Stimulated activated CD4-positive, alpha-beta T cell treated with anti-CD3 and anti-CD28 coated beads, Interleukin-1b, Interleukin-23, amount 100 ng/mL, for 48 hours (primary cell): ENCODE results near the gene KIRREL3.

ENCODE experiments used
- DNase-seq: peaks from one replicate; pipeline ENCODE4 v3.0.0-alpha.2; 2020

KIRREL3 gene

DNA sequence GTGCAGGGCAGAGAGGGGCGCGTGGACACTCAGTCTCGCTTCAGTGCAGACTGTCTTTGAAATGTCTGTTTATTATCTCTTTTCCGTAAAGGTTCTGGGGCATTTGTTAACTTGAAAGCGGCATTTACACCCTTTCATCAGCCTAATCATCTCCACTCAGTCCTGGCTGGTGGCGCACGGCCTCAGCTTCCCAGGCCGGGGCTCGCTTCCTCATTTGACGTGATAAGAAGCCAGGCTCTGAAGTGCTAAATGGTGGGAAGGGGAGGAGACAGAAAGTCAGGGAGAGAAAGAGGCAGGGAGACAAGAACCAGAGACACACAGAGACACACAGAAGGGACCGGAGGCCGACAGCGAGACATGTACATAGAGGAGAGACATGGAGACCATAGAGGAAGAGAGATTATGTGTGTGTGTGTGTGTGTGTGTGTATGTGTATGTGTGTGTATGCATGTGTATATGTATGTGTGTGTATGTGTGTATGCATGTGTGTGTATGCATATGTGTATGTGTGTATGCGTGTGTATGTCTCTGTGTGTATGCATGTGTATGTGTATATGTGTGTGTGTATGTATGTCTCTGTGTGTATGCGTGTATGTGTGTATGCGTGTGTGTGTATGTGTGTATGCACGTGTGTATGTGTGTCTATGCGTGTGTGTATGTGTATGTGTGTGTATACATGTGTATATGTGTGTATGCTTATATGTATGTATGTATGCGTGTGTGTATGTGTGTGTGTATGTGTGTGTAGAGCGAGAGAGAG, 543.6 kb downstream of the KIRREL3 start:
- no peak for DNase-seq

DNA sequence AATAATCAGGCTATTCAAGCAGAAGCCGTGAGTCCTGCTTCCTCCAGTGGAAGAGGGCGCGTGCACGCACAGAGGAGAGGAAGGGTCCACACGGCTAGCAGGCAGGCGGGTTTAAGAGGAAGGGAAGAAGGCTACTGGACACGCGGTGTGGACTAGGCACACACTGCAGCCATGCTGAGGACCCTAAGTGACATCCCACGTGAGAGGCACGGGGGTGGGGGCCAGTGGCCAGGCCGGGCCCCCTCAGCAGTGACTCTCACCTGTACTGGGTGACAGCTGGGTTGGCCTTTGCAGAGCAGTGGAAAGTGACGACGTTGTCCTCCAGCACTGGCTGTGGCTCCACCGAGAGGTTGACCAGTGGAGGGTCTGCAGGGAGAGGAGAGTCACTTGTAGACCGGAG, 544.5 kb downstream of the KIRREL3 start:
- DNase-seq = no peak

DNA sequence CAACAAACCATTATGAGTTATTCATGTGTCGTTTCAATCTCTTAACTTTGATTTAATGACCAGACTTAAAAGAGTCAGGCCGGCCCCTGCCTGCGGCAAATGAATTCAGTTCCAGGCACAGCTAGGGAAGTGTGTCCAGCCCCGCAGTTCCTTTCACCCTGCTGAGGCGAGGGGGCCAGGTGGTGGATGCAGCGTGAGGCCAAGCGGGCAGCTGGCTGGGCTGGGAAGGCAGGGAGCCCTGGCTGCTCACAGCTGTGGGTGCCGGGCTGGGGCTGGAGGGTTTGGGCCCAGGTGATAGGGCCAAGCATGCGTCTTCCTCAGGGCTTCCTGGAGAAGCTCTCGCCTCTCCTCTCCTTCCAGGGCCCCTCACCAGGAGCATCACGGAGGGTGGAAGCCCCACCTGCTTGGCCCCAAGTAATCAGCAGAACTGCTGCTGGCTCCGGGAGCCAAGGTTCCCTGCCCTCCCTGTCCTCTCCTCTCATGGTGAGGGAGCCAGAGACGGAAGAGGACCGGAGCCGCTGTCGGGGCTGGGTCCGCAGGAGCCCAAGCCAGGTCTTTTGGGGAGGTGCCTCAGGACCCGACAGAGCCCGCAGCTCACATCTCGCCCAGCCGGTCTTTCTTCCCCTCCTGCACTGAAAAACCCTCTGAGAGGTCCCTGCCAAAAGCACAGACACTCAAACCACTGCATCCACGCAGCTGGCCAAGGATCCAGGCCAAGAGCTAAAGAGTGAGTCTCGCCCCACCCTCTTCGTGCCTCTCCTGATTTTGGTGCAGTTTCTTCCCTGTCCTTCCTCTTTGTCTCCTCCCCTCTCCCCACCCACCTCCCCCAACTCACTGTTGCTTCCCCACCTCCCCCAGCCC, 548.1 kb downstream of the KIRREL3 start:
- no peak for DNase-seq

DNA sequence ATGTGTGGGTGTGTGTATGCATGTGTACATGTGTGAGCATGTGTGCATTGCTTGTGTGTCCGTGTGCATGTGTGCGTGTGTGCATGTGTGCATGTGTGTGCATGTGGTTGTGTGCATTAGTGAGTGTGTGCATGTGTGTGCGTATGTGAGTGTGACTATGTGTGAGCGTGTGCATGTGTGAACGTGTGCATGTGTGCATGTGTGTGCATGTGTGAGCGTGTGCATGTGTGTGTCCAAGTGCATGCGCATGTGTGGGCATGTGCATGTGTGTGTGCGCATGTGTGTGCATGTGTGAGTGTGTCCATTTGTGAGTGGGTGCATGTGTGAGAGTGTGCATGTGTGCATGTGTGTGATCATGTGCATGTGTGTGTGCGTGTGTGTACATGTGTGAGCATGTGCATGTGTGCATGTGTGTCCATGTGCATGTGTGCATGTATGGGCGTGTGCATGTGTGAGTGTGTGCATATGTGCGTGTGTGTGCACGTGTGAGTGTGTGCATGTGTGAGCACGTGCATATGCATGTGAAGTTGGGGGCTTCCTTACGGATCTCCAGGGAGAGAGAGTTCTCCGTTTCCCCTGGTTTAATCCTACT, 549.3 kb downstream of the KIRREL3 start:
- DNase-seq = no peak

DNA sequence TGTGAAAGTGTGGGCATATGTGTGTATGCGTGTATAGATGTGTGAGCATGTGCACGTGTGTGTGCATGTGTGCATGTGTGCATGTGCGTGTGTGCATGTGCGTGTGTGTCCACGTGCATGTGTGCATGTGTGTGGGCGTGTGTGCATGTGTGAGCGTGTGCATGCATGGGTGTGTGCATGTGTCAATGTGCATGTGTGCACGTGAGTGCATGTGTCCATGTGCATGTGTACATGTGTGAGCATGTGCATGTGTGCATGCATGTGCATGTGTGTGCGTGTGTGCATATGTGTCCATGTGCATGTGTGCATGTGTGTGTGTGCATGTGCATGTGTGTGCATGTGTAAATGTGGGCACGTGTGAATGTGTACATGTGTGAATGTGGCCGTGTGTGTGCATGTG, 549.8 kb downstream of the KIRREL3 start:
- no peak for DNase-seq

DNA sequence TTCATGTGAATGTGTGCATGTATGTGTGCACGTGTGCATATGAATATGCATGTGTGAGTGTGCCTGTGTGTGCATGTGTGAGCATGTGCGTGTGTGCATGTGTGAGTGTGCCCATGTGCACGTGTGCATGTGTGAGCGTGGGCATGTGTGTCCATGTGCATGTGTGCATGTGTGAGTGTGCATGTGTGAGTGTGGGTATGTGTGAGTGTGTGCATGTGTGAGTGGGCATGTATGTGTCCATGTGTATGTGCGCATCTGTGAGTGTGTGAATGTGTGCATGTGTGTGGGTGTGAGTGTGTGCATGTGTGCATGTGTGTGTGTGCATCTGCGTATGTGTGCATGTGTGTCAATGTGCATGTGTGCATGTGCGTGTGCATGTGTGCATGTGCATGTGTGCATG, 550.4 kb downstream of the KIRREL3 start:
- no peak for DNase-seq

DNA sequence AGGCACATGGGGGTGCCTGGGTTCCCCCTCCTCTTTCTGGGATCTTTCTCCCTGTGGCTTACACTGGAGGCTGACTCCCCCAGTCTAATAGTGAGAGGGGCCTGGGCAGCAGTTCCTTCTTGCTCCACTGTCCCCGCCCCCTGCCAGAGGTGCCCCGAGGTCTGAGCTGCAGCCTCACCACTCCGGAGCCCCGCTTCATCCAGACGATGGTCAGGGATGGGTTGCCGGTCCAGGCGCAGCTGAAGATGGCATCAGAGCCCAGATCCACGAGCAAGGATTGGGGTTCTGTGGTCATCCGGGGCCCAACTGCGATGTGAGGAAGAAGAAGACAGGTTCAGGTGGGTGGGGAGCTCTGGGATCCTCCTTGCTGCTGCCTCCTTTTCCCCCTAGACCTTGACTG, 554.0 kb downstream of the KIRREL3 start:
- DNase-seq = no peak

DNA sequence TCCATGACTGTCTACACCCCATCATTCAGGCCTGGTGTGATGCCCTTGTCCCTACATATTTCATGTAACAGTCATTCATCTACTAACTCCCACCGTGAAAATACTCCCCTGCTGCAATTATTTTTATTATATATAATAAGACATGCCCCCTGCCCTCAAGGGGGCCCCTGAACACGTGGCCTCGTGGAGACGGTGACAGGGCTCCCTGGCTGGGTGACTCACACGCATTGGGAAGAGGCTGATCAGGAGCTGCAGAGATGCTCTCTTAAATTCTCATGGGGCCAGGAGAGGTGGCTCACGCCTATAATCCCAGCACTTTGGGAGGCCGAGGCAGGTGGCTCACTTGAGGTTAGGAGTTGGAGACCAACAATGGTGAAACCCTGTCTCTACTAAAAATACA, 556.5 kb downstream of the KIRREL3 start:
- no peak for DNase-seq

DNA sequence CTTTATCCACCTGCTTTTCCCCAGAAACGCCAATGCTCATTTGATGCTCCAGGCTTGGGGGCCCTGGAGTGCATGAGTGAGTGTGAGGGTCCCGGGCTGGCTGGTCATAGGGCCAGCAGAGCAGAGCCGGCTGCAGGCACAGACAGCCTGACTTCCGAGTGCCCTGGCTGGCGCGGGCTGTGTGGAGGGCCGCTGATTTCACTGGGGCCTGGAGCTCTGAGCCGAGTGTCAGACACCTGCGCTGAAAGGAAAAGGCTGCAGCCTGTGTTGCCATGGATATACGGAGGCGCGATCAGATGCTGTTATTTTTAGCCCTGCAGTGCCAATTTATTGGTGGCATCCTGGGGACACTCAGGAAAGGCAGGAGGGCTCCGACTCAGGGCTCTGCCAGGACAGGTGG, 557.5 kb downstream of the KIRREL3 start:
- no peak for DNase-seq

DNA sequence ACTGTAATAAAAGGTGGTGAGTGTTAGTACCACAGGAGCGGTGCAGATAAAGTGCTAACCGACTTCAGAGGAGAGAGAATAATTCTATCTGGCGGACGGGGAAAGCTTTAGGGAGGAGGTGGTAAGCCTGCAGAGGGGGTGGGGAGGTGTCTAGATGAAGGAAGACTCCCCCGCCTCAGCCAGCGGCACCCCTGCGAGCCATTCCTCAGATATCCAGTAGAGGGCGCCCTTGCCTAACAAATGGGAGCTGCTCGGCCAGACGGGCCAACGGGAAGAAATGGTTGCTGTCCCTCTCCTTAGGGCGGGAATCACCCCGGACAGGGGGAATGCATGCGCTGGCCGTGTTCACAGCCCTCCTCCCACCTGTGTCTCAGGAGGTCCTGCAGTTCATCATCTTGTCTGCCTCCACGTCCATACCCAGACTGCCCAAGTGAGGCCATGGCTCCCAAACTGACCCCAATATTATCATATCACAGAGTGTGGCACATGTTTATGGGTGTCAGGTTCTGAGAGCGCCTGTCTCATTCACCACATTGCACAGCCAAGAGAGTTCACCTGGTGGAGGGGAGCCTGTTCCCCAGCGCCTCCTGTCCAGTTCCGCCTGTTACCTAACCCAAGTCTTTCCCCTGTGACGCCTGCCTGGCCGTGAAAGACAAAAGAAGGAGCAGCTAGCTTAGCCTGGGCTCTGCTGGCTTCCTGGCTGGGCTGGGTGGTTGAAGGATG, 559.6 kb downstream of the KIRREL3 start:
- DNase-seq = peak; percentile 67

DNA sequence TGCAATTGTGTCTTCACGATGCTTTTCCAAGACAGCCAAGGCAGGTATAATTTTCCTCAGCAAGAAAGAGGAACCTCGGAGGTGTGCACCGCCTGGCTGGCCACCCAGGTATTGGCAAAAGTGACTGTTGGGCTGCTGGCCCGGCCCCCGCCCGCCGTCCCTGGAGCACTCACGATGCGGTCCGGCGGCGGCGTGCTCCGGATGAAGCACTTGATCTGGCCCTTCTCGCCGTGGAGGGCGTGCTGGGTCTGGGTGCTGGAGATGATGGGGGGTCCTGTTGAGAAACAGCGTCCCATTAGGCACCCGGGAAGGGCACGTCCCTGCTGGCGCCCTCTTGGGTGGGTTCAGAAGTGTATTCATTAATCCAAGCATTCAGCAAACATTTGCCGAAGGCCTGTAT, 560.3 kb downstream of the KIRREL3 start:
- no peak for DNase-seq

DNA sequence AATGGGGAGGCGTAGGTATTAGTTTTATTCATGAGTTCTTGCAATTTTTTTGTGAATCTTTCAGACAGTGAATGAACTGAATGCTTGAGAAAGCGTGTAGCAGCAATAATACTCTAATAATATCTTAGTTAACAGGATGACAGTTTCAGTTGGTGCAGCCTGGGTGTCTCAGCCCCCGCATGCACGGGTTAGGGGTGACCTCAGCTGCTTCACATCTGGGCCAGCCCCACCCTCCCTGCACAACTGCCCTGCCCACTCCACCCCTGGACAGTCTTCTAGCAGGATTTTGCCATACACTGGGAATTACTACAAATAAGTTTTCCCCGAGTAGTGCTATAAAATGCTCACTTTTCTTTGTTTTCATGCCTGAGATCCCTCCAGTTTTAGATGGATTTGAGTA, 561.9 kb downstream of the KIRREL3 start:
- no peak for DNase-seq

DNA sequence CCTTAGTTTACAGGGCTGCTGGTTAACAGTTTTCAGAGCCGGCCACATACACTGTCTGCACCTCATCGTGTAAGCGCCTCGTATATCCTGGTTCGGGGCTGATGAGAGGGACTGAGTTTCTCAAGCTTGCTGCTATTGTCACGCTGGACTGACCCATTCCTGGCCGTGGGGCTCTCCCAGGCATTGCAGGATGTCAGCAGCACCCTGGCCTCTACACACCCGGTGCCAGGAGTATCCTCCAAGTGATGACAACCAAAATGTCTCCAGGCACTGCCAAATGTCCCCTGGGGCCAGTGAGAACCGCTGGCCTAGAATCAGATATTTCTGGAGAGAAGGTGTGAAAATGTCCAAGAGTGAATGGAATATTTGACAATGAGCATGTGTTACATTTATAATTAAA, 562.3 kb downstream of the KIRREL3 start:
- DNase-seq = no peak

DNA sequence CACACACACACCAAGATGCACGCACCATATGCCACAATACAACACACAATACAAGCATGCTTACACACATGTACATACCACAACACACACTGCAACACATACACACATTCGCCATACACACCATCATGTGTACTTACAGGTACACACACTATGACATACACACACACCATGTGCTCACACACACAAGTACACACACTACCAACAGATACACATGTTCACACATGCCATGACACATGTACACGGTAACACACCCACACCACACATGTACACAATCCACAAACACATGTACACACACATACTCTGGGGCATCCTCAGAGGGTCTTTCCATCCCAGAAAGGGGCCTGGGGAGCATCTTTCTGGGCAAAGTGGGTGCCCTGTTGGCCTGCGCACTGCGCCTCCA, 562.8 kb downstream of the KIRREL3 start:
- DNase-seq = no peak

DNA sequence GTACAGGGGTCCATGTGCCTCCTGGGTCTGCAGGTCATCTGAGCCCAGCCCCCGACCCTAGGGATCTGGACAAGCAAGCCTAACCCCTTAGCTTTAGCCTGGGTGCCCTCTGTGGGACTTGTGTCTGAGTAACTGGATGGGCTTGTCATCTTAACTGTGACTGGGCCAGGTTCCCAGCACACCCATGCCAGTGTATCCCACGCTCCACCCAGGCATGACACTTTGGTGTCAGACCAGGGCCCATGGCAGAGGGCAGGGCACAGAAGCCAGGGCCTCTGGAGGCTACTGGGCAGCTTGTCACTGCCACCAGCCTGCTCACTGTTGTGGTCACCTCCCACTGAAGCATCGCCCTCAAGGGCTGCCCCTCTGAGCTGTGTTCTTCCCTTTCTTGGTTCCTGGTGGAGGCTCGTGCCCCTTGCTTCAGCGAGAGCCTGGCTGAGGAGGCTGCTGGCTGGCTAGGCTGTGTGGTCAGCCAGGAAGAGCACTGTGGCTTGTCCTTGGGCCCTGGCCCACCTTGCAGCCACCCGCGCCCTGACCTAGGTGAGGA, 564.3 kb downstream of the KIRREL3 start:
- DNase-seq = no peak

DNA sequence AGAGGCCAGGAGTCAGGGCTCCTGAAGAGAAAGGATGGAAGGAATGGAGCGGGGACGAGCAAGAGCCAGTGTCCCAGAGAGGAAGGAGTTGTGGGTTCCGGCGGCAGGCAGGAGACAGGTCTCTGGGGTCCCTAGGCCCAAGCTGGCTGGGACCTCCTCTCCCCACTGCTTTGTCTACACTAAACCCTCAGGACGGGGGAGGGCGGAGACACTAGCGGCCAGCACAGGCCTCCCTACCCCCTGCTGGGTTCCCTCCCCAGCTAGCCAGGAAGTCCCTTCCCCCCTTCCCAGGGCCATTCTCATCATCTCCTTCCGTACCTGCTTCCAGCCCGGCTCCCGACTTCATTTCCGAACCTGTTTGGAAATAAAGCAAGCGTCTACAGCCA, 565.6 kb downstream of the KIRREL3 start:
- DNase-seq = no peak

DNA sequence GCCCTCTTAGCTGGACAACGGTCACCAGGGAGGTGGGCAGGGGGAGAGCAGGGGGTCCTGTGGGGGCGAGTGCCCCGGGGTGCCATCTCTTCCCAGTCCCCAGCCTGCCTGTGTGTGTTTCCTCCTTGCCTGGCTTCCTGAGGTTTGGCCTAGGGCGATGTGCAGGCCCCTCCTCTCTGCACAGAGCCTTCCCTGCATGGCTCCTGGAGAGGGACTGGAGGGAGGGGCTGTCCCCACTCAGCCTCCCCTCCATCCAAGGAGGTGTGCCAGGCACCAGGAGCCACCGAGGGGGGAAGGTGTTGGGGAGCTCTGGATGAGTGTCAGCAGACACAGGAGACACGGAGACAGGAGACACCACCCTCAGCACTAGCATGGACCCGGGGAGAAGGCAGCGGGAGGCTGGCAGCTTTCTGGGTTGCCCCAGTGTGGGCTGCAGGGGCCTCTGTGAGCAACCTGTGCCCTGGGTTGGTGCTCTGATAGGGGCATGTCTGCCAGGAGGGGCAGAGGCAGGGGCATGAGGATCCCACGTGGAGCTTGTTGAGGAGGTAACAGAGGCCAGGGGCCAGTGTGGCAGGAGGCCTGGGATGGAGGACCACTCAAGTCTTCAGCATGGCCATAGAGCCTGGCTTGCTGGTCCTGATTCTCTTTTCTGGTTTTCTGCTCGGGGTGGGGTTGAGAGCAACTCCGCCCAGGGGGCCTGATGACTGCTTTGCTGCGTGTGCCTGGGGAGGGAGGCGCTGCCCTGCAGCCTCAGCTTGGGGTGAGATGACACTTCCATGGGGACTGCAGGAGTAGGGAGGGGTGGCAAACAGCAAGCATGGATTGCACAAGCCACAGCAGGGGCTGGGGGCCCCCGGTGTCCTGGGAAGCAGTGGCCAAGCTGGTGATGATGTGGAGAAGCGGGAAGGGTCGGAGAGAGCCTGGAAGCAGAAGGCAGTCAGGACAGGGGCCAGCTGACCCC, 566.3 kb downstream of the KIRREL3 start:
- no peak for DNase-seq

DNA sequence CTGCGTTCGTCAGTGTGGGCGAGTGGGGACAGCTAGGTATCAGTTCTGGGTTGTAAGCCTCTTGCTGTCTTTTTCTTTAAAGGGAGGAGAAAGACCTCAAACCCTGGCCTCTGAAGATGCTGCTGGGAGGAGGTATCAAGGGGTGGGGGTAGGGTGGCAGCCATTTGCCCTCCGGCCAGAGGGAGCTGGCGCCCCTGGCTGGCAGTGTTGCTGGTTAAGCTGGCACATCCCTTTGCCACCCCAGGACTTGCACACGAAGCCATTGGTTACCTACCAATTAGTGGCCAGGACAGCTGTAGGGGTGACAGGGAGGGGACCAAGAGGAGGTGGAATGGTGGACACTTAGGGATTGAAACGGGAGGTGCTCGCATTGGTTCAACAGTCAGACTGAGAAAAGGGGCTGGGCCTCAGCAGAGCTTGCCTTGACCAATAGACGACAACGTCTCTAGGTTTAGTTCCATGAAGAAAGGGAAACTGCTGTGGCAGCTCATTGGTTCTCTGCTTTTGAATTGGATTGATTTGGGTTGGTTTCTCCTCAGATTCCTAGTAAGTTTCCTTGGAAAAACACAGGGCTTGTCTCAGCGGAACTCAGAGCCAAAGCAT, 567.2 kb downstream of the KIRREL3 start:
- DNase-seq = no peak

DNA sequence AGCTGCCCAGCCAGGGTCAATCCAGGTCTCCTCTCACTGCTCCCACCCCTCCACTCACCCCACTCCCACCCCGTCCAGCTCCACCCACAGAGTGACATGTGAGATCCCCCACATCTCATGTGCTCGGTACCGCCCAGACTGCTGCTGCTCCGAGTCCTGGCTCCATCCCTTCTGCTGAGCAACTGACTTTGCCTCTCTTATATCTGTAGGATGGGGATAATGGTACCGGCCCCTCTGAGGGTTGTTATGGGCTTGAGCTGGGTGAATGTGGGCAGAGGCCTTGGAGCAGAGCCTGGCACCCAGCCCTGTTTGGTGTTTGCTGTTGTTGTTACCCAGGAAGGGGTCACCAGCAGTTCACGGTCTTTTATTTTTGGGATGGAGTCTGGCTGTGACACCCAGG, 568.0 kb downstream of the KIRREL3 start:
- no peak for DNase-seq

DNA sequence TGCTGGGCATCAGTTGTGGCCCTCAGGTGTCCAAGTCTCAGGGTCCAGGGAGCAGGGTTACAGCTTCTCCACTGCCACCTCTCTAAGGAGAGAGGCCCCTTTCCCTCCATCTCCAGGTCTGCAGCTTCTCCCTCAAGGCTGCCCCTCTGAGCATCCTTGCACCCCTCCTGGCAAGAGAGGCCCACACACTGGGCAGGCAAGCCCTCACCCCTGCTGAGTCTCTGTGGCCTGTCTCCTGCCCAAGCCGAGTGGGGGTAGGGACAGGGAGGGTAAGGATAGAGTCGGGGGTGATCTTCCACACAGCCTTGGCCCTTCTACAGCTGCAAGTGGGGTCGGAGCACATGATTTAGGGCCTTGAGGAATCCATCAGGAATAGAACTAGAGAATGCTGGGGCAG, 568.5 kb downstream of the KIRREL3 start:
- no peak for DNase-seq

DNA sequence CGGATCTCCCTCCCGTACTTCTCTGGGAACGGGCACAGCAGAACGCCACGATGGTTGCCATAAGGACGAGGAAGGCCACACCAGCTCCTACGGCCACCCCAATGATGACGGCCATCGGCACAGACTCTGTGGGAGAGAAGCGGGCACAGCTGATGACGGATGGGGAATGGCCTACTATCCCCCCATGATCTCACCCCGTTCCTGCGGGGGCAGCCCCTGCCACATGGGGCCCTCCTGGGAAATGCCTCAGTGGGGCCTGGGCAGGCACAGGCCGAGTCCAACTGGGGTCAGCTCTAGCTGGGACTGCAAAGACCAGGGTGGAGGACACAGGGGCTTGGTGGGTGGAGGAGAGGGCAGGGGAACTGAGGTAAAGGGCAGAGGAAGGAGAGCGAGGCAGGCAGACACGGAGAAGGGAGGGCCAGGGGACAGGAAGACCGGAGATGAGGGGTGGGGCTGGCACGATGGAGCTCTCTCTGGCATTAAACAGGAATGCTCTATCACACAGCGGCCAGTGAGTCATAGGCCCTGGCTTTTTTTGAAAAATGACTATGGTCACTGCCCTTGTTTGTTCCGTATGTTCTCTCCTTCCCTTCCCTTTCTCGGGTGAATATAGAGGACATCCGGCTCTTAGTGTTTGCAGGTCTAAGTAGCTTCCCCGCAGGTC, 569.0 kb downstream of the KIRREL3 start:
- no peak for DNase-seq
